ENCODE measurements around the gene DNAJC11.

Gene DNAJC11

DNA sequence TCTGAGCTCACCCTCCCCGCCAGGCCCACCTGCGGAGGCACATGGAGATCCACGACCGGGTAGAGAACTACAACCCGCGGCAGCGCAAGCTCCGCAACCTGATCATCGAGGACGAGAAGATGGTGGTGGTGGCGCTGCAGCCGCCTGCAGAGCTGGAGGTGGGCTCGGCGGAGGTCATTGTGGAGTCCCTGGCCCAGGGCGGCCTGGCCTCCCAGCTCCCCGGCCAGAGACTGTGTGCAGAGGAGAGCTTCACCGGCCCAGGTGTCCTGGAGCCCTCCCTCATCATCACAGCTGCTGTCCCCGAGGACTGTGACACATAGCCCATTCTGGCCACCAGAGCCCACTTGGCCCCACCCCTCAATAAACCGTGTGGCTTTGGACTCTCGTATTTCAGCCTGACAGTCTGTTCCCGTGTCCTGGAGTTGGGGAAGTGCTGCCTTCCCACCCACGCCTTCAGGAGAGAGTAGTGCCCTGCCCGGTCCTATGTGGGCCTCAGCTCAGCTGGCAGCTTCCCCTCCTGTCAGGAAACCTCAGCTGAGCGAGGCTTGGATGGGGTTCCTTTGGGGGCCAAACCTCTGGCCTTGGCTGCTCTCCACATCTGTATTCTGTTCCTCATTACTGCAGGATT is 112.6 kb downstream of the DNAJC11 start:
- Mint-ChIP-seq H3K9me3 (no peaks in the 10 kb centered on the region), H3K4me3 (peak overlapping the region; percentile 4), H3K4me1 (ENCODE audit: low read depth) (peaks cover 95% of the 10 kb centered on the region), H3K36me3 (ENCODE audit: low read depth) (peaks cover 99% of the 10 kb centered on the region), H3K27me3 (no peaks in the 10 kb centered on the region), H3K27ac (peak overlapping the region; percentile 50)
- intact Hi-C loops (cut with micrococcal nuclease), result no loop called here

DNA sequence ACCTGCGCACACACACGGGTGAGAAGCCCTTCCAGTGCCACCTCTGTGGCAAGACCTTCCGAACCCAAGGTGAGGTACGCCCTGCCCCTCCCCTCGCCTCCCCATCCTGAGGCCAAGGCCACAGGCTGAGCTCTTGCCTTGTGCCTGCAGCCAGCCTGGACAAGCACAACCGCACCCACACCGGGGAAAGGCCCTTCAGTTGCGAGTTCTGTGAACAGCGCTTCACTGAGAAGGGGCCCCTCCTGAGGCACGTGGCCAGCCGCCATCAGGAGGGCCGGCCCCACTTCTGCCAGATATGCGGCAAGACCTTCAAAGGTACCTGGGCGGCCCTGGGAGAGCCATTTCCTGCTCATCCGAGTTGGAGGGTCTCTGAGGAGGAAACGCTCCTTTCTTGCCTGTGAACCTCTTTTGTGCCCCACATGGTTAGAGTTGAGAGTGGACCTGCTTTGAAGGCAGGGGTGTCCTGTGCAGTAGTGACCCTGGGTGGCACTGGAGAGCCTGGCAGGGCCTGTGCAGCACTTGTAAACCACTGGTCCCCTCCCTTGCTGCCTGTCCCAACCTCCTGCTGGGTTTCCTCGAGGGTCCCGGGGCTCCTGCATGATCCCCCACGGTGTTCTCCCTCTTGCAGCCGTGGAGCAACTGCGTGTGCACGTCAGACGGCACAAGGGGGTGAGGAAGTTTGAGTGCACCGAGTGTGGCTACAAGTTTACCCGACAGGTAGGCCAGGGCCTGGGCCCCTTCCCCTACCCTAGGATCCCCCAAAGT is 113.3 kb downstream of the DNAJC11 start:
- Mint-ChIP-seq H3K4me3 (peak overlapping the region; percentile 4), H3K9me3 (no peaks in the 10 kb centered on the region), H3K4me1 (ENCODE audit: low read depth) (peaks cover 88% of the 10 kb centered on the region), H3K27me3 (no peaks in the 10 kb centered on the region), H3K27ac (peak overlapping the region; percentile 50), H3K36me3 (ENCODE audit: low read depth) (peaks cover 98% of the 10 kb centered on the region)
- intact Hi-C loops (cut with micrococcal nuclease), result no loop called here

- intact Hi-C loops (cut with micrococcal nuclease), result no loop called here
- Mint-ChIP-seq H3K4me3 (no peak overlapping the region), H3K36me3 (ENCODE audit: low read depth) (peaks cover 90% of the 10 kb centered on the region), H3K4me1 (ENCODE audit: low read depth) (peaks cover 86% of the 10 kb centered on the region), H3K27ac (no peak overlapping the region), H3K27me3 (no peaks in the 10 kb centered on the region), H3K9me3 (no peaks in the 10 kb centered on the region)
These were observed 114.2 kb downstream of the DNAJC11 start for GRCh38 chr1:6587261-6588005.

DNA sequence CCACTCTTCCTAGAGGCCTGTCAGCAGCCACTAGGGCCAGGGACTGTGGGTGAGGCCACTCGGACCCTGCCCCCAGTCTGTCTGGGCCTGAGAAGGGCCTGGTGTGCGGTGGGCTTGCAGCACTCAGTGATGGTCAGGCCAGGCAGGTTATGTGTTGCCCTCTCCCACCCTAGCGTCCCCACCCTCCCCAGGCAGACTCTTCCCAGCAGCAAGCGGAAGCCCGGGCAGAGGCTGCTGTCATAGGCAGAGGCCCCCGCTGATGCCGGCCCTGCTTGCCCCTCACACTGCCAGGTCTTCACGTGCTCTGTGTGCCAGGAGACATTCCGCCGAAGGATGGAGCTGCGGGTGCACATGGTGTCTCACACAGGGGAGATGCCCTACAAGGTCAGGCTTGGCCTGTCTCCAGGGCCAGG is 115.2 kb downstream of the DNAJC11 start:
- intact Hi-C loops (cut with micrococcal nuclease), result no loop called here

GRCh38 chr1:6585841-6586240 is 115.8 kb downstream of the DNAJC11 start:
- Mint-ChIP-seq H3K27me3 (no peaks in the 10 kb centered on the region), H3K4me3 (no peak overlapping the region), H3K9me3 (no peaks in the 10 kb centered on the region), H3K27ac (no peak overlapping the region), H3K36me3 (ENCODE audit: low read depth) (peaks cover 79% of the 10 kb centered on the region), H3K4me1 (ENCODE audit: low read depth) (peaks cover 86% of the 10 kb centered on the region)
- intact Hi-C loops (cut with micrococcal nuclease), result no loop called here

More for the DNA sequence above, 115.2 kb downstream of the DNAJC11 start:
- Mint-ChIP-seq H3K4me1 (ENCODE audit: low read depth) (peaks cover 86% of the 10 kb centered on the region), H3K27me3 (no peaks in the 10 kb centered on the region), H3K4me3 (no peak overlapping the region), H3K9me3 (no peaks in the 10 kb centered on the region), H3K36me3 (ENCODE audit: low read depth) (peaks cover 80% of the 10 kb centered on the region), H3K27ac (no peak overlapping the region)

- H3K27me3 Mint-ChIP-seq, result no peaks in the 10 kb centered on the region
- peaks cover 79% of the 10 kb centered on the region for H3K36me3 Mint-ChIP-seq (ENCODE audit: low read depth)
- H3K27ac Mint-ChIP-seq, result peak overlapping the region; percentile 4
- peaks cover 86% of the 10 kb centered on the region for H3K4me1 Mint-ChIP-seq (ENCODE audit: low read depth)
- intact Hi-C loops (cut with micrococcal nuclease), result no loop called here
- H3K4me3 Mint-ChIP-seq, result no peak overlapping the region
- no peaks in the 10 kb centered on the region for H3K9me3 Mint-ChIP-seq
These were observed 116.4 kb downstream of the DNAJC11 start for GRCh38 chr1:6585081-6585722.
